HG03025 (cell line): ENCODE results near the gene ARHGAP23.

Experiments used
- ATAC-seq: cut with Tn5 transposase; IDR thresholded peaks from one replicate; pipeline ENCODE4 v1.9.1; 2021; ENCODE audit warnings: mild to moderate bottlenecking, moderate library complexity; ENCODE audit not compliant: unreplicated experiment, low FRiP score

The ARHGAP23 gene

GRCh38 chr17:38545531-38546225, 117.4 kb downstream of the ARHGAP23 start:
- ATAC-seq, result no peak

- no peak for ATAC-seq
These were observed 118.1 kb downstream of the ARHGAP23 start for GRCh38 chr17:38546396-38546795.

- no peak for ATAC-seq
These were observed 119.2 kb downstream of the ARHGAP23 start for GRCh38 chr17:38547444-38547843.

GRCh38 chr17:38549285-38549684, 121.0 kb downstream of the ARHGAP23 start:
- no peak for ATAC-seq

- ATAC-seq, result no peak
These were observed 122.4 kb downstream of the ARHGAP23 start for GRCh38 chr17:38550661-38551060.

- no peak for ATAC-seq
These were observed 122.9 kb downstream of the ARHGAP23 start for GRCh38 chr17:38551121-38551520.

- ATAC-seq, result no peak
These were observed 124.1 kb downstream of the ARHGAP23 start for GRCh38 chr17:38552343-38552742.

GRCh38 chr17:38554430-38555350, 126.4 kb downstream of the ARHGAP23 start:
- ATAC-seq, result no peak

GRCh38 chr17:38556239-38556638, 128.0 kb downstream of the ARHGAP23 start:
- no peak for ATAC-seq

- no peak for ATAC-seq
These were observed 129.1 kb downstream of the ARHGAP23 start for GRCh38 chr17:38557396-38557795.

GRCh38 chr17:38557836-38558727, 129.8 kb downstream of the ARHGAP23 start:
- no peak for ATAC-seq

- ATAC-seq, result no peak
These were observed 130.4 kb downstream of the ARHGAP23 start for GRCh38 chr17:38558728-38559050.

GRCh38 chr17:38559051-38559879, 131.0 kb downstream of the ARHGAP23 start:
- no peak for ATAC-seq

GRCh38 chr17:38559880-38560230, 131.6 kb downstream of the ARHGAP23 start:
- no peak for ATAC-seq

GRCh38 chr17:38560503-38561318, 132.4 kb downstream of the ARHGAP23 start:
- ATAC-seq, result no peak

GRCh38 chr17:38561416-38562214, 133.4 kb downstream of the ARHGAP23 start:
- ATAC-seq, result no peak
